Esophagus muscularis mucosa (tissue), 4 donors: ENCODE results near the gene SMPX. TPM values are rescaled to one million over a fixed set of nuclear protein-coding genes. Genes with fewer than 3 reads are reported as not detected.

Source experiments
- DNase-seq: peaks from one replicate; pipeline ENCODE4 v3.0.0-alpha.2; 2017; ENCODE audit errors: extremely low spot score
- H3K27ac ChIP-seq, 4 donors: fragments of 200-600 bp; sonication (generic); replicated peaks in 1 of 4; 1 replicate in 3 of 4; 2 replicates in 1 of 4; pipeline ENCODE4 v1.5.1; 2016 to 2019; ENCODE audit warnings: mild to moderate bottlenecking in 1 of 4
- H3K27me3 ChIP-seq, 4 donors: fragments of 200-600 bp; sonication (generic); one replicate each; pipeline versions ENCODE4 v1.5.1 to v1.6.0; 2016 to 2019
- H3K36me3 ChIP-seq, 4 donors: fragments of 200-600 bp; sonication (generic); one replicate each; pipeline ENCODE4 v1.5.1; 2016 to 2019
- H3K4me1 ChIP-seq, 4 donors: fragments of 200-600 bp; sonication (generic); one replicate each; pipeline ENCODE4 v1.5.1; 2016 to 2019
- H3K4me3 ChIP-seq, 4 donors: fragments of 200-600 bp; sonication (generic); 1 replicate in 2 of 4; 2 replicates in 2 of 4; pipeline ENCODE4 v1.5.1; 2016 to 2019; ENCODE audit warnings: mild to moderate bottlenecking in 4 of 4, moderate library complexity in 1 of 4
- H3K9me3 ChIP-seq, 4 donors: fragments of 200-600 bp; sonication (generic); 1 replicate in 3 of 4; 2 replicates in 1 of 4; pipeline ENCODE4 v1.5.1; 2016 to 2019
- EP300 ChIP-seq: sonication (generic); formaldehyde crosslinking; IDR thresholded peaks from one replicate; pipeline ENCODE4 v1.6.1; 2017; ENCODE audit warnings: antibody characterized with exemption
- POLR2A ChIP-seq: fragments of 450-650 bp; IDR thresholded peaks from one replicate; pipeline ENCODE4 v1.6.1; 2017; ENCODE audit warnings: antibody characterized with exemption, moderate library complexity, mild to moderate bottlenecking, low read depth
- POLR2AphosphoS5 ChIP-seq, 2 donors: sonication (generic); formaldehyde crosslinking; IDR thresholded peaks; one replicate each; pipeline ENCODE4 v1.6.1; 2017; ENCODE audit warnings: antibody characterized with exemption in 2 of 2
- WGBS: methylation state at CpG from one replicate; pipeline ENCODE4 v1.1.5; 2018; 5-methylcytosine and 5-hydroxymethylcytosine counted together
- intact Hi-C: fragments of 100-400 bp; cut with DNase I; formaldehyde crosslinking; loops from one replicate; pipeline ENCODE4 v1.15.1; 2023
- total RNA-seq, 4 donors: library from RNA; depleted of rRNA; stranded (reverse); fragments of >200 nt; gene quantifications; one replicate each; pipeline versions ENCODE4 v1.1.0 to v1.2.1, GENCODE V29; 2016
- TF ChIP-seq, protein P1 (sequence below), 3 experiments: fragments of 200-600 bp in 2 of 3; fragments of 450-650 bp in 1 of 3; sonication (generic) in 2 of 3; IDR thresholded peaks; one replicate each; pipeline ENCODE4 v1.5.1; 2017 to 2019; ENCODE audit warnings: antibody characterized with exemption in 3 of 3, mild to moderate bottlenecking in 2 of 3, moderate library complexity in 1 of 3

The SMPX gene
- total RNA-seq, 4 donors from 2014 or later: 24.4 to 42.8 (median 31.3) TPM

DNA sequence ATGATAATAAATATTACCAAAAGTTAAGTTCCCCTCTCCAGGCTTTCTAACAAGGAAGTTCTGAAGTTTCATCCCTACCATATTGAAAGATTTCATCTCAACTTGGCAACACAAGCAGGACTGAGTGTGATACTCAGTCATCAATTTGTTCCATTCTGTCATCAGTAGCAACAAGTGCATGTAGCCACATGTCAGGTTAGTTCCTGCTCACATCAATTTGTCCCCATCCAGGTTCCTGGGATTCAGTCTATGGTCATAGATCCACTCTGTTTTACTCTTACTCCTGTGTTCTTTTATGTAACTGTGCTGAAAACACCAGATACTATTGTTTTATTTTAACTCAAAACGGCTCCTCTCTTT is 22.2 kb downstream of the SMPX start:
- intact Hi-C loops: no loop called here
- WGBS: 59% methylated on average over 1 of the region's 1 CpG
- Histone ChIP-seq H3K4me1 (peaks cover 0 to 7% (median 1%) of the 10 kb centered on the region in 4 donors), H3K27me3 (no peaks in the 10 kb centered on the region), H3K36me3 (peaks cover 0 to 28% (median 0%) of the 10 kb centered on the region in 4 donors), H3K9me3 (no peaks in the 10 kb centered on the region), H3K27ac (no peak overlapping the region), H3K4me3 (no peak overlapping the region)
- TF ChIP-seq POLR2A (no peak), EP300 (no peak), POLR2AphosphoS5 (IDR thresholded peaks at IDR 0.05) (no peak)
- TF ChIP-seq, protein P1, sequence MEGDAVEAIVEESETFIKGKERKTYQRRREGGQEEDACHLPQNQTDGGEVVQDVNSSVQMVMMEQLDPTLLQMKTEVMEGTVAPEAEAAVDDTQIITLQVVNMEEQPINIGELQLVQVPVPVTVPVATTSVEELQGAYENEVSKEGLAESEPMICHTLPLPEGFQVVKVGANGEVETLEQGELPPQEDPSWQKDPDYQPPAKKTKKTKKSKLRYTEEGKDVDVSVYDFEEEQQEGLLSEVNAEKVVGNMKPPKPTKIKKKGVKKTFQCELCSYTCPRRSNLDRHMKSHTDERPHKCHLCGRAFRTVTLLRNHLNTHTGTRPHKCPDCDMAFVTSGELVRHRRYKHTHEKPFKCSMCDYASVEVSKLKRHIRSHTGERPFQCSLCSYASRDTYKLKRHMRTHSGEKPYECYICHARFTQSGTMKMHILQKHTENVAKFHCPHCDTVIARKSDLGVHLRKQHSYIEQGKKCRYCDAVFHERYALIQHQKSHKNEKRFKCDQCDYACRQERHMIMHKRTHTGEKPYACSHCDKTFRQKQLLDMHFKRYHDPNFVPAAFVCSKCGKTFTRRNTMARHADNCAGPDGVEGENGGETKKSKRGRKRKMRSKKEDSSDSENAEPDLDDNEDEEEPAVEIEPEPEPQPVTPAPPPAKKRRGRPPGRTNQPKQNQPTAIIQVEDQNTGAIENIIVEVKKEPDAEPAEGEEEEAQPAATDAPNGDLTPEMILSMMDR (IDR thresholded peaks at IDR 0.05): no peak
- DNase-seq: no peak

DNA sequence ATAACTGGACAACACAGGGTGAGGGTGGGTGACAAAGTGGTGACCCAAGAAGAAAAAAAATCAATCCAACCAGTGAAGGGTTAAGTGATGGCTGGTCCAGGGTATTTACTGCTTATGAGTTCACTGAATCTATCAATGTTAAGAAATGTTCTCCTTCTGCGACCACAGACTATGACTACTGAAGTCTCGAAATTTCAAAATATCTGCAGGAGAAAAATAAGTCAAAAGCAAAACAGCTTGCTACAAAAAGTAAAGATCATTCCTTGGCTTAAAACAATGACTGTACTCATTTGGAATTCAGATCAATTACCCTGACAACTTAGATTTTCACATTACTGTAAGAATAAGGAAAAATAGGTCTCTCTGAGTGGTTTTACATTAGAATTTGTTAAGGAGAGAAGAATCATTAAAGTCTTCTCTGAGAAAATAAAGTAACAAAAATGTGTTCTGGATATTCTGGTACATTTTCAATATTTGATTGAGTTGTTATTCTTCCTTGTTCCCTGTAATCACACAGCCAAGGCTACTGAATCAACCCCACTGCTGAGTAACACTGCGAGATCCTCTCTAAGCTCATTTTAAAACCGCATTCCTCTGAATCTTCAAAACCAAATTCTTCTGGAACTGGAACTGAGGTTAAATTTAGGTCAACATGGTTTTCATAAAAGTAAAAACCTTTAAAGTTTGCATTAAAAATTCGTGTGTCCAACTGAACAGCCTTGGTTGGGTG is 22.7 kb downstream of the SMPX start:
- H3K27me3 ChIP-seq: no peaks in the 10 kb centered on the region
- WGBS: 35% methylated on average over 5 of the region's 5 CpGs
- intact Hi-C loops: no loop called here
- TF ChIP-seq, protein P1 (IDR thresholded peaks at IDR 0.05): no peak
- TF ChIP-seq EP300 (no peak), POLR2A (no peak), POLR2AphosphoS5 (IDR thresholded peaks at IDR 0.05) (no peak)
- H3K9me3 ChIP-seq: no peaks in the 10 kb centered on the region
- H3K4me1 ChIP-seq: peaks cover 0 to 7% (median 0%) of the 10 kb centered on the region in 4 donors
- H3K27ac ChIP-seq: no peak overlapping the region
- H3K36me3 ChIP-seq: peaks cover 0 to 28% (median 0%) of the 10 kb centered on the region in 4 donors
- H3K4me3 ChIP-seq: no peak overlapping the region
- no peak for DNase-seq

DNA sequence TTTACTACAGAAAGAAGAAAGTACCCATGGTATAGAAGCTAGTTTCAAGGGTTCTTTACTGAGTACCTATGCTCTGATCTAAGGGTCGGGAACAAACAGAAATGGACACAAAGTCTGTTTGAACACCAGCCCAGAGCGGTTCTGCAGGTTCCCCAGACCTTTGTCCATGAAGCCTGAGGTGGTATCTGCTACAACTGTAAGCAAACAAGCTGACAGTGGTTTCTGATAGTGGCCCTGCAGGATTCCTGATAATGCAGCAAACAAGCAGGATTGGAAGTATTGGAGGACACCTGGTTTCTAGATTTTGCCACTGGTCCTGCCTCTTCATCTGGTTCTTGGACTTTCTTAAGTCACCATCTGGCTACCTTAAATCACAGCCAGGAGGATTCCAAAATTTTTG is 23.7 kb downstream of the SMPX start:
- WGBS: 37% methylated on average over 2 of the region's 2 CpGs
- intact Hi-C loops: no loop called here

DNA sequence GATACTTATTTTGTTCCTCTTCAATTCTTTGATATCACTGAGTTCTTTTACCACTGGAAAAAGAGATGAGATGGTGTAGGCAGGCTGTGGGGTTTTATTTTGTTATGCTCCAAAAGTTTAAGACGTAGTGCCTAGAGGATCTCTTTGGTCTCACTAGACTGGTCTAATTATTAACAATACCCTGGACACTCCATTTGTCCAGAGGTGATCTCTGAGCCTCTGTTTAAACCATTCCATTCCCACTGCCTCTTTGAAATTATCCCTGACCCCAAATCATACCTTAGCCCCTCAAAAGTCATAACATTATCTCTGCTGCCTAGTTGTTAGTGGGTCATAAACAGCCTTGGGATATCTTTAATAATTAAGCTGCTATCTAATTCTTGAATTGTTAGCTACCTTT is 24.2 kb downstream of the SMPX start:
- Histone ChIP-seq H3K36me3 (peaks cover 0 to 28% (median 0%) of the 10 kb centered on the region in 4 donors), H3K27ac (no peak overlapping the region), H3K9me3 (no peaks in the 10 kb centered on the region), H3K4me1 (peaks cover 0 to 7% (median 2%) of the 10 kb centered on the region in 4 donors), H3K4me3 (no peak overlapping the region), H3K27me3 (no peaks in the 10 kb centered on the region)
- DNase-seq: no peak
- intact Hi-C loops: no loop called here
- TF ChIP-seq, protein P1 (IDR thresholded peaks at IDR 0.05): no peak
- TF ChIP-seq POLR2AphosphoS5 (IDR thresholded peaks at IDR 0.05) (no peak), EP300 (no peak), POLR2A (no peak)
- WGBS: 83% methylated on average over 1 of the region's 1 CpG

More for the DNA sequence above, 23.7 kb downstream of the SMPX start:
- peaks cover 0 to 28% (median 0%) of the 10 kb centered on the region in 4 donors for H3K36me3 ChIP-seq
- no peak for DNase-seq
- no peak for TF ChIP-seq POLR2AphosphoS5 (IDR thresholded peaks at IDR 0.05)
- TF ChIP-seq, protein P1 (IDR thresholded peaks at IDR 0.05): no peak
- no peak for TF ChIP-seq EP300
- TF ChIP-seq POLR2A: no peak
- H3K27me3 ChIP-seq: no peaks in the 10 kb centered on the region
- H3K27ac ChIP-seq: no peak overlapping the region
- H3K9me3 ChIP-seq: no peaks in the 10 kb centered on the region
- H3K4me1 ChIP-seq: peaks cover 0 to 7% (median 2%) of the 10 kb centered on the region in 4 donors
- H3K4me3 ChIP-seq: no peak overlapping the region
